ENCODE results near the gene ENOSF1. TPM values are rescaled to one million over a fixed set of nuclear protein-coding genes. Genes with fewer than 3 reads are reported as not detected.
A peak's percentile ranks its signal among the peaks of the same experiment; 100 is the strongest.

The ENOSF1 gene
- total and polyA plus RNA-seq, 2 of the 13 experiments (the other 11 are each of a cell fraction or from before 2014, with no cell fraction given): 37.6 to 40.1 TPM

DNA sequence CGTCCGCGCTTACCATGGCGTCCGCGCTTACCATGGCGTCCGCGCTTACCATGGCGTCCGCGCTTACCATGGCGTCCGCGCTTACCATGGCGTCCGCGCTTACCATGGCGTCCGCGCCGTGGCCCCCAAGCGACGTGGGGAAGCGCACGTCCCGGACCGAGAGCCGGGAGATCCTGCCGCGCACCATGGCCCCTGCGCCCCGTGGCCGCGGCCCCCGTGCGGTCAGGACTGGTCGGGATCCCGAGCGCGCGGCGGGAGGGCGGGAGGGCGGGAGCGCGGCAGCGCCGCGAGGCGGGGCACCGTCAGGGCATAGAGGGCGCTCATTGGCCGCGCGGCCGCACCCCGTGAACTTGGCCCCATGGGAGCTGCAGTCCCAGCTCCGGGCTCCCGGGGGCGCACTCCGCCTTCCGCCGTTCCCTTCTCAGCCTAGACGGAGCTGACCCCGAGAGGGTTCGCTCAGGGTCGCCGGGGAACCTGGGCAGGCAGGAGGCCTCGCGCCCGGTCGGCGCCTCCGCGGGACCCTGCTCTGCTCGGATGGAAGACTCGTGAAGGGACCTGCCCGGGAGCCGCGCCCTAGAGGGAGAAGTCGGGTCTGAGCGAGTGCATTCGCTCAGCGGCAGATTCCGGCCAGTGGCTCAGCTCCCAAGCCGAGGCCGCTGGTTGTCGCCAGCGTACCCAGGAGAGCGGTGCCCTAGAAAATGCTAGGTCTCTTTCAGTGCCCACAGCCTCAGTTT, at the start of gene ENOSF1 (continued):
- TF ChIP-seq, protein P1, sequence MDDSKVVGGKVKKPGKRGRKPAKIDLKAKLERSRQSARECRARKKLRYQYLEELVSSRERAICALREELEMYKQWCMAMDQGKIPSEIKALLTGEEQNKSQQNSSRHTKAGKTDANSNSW (CRISPR knock-in tag; IDR thresholded peaks at IDR 0.05; ENCODE audit: borderline replicate concordance): peak; percentile 11; the same call in 1 of the 2 replicates
- TF ChIP-seq IRF2 (CRISPR knock-in tag; IDR thresholded peaks at IDR 0.05) (peak; percentile 37; the same call in 1 of the 2 replicates), KAT8 (CRISPR knock-in tag; IDR thresholded peaks at IDR 0.05) (peak; percentile 27; the same call in 1 of the 2 replicates)
- TF ChIP-seq, protein P2, sequence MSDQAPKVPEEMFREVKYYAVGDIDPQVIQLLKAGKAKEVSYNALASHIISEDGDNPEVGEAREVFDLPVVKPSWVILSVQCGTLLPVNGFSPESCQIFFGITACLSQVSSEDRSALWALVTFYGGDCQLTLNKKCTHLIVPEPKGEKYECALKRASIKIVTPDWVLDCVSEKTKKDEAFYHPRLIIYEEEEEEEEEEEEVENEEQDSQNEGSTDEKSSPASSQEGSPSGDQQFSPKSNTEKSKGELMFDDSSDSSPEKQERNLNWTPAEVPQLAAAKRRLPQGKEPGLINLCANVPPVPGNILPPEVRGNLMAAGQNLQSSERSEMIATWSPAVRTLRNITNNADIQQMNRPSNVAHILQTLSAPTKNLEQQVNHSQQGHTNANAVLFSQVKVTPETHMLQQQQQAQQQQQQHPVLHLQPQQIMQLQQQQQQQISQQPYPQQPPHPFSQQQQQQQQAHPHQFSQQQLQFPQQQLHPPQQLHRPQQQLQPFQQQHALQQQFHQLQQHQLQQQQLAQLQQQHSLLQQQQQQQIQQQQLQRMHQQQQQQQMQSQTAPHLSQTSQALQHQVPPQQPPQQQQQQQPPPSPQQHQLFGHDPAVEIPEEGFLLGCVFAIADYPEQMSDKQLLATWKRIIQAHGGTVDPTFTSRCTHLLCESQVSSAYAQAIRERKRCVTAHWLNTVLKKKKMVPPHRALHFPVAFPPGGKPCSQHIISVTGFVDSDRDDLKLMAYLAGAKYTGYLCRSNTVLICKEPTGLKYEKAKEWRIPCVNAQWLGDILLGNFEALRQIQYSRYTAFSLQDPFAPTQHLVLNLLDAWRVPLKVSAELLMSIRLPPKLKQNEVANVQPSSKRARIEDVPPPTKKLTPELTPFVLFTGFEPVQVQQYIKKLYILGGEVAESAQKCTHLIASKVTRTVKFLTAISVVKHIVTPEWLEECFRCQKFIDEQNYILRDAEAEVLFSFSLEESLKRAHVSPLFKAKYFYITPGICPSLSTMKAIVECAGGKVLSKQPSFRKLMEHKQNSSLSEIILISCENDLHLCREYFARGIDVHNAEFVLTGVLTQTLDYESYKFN (CRISPR knock-in tag; conservative IDR thresholded peaks at IDR 0.05): no peak
- TF ChIP-seq, protein P3, sequence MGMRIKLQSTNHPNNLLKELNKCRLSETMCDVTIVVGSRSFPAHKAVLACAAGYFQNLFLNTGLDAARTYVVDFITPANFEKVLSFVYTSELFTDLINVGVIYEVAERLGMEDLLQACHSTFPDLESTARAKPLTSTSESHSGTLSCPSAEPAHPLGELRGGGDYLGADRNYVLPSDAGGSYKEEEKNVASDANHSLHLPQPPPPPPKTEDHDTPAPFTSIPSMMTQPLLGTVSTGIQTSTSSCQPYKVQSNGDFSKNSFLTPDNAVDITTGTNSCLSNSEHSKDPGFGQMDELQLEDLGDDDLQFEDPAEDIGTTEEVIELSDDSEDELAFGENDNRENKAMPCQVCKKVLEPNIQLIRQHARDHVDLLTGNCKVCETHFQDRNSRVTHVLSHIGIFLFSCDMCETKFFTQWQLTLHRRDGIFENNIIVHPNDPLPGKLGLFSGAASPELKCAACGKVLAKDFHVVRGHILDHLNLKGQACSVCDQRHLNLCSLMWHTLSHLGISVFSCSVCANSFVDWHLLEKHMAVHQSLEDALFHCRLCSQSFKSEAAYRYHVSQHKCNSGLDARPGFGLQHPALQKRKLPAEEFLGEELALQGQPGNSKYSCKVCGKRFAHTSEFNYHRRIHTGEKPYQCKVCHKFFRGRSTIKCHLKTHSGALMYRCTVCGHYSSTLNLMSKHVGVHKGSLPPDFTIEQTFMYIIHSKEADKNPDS (CRISPR knock-in tag; IDR thresholded peaks at IDR 0.05): no peak
- TF ChIP-seq, protein P4, sequence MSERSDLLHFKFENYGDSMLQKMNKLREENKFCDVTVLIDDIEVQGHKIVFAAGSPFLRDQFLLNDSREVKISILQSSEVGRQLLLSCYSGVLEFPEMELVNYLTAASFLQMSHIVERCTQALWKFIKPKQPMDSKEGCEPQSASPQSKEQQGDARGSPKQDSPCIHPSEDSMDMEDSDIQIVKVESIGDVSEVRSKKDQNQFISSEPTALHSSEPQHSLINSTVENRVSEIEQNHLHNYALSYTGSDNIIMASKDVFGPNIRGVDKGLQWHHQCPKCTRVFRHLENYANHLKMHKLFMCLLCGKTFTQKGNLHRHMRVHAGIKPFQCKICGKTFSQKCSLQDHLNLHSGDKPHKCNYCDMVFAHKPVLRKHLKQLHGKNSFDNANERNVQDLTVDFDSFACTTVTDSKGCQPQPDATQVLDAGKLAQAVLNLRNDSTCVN (CRISPR knock-in tag; IDR thresholded peaks at IDR 0.05; ENCODE audit: borderline replicate concordance): no peak
- TF ChIP-seq, protein P5, sequence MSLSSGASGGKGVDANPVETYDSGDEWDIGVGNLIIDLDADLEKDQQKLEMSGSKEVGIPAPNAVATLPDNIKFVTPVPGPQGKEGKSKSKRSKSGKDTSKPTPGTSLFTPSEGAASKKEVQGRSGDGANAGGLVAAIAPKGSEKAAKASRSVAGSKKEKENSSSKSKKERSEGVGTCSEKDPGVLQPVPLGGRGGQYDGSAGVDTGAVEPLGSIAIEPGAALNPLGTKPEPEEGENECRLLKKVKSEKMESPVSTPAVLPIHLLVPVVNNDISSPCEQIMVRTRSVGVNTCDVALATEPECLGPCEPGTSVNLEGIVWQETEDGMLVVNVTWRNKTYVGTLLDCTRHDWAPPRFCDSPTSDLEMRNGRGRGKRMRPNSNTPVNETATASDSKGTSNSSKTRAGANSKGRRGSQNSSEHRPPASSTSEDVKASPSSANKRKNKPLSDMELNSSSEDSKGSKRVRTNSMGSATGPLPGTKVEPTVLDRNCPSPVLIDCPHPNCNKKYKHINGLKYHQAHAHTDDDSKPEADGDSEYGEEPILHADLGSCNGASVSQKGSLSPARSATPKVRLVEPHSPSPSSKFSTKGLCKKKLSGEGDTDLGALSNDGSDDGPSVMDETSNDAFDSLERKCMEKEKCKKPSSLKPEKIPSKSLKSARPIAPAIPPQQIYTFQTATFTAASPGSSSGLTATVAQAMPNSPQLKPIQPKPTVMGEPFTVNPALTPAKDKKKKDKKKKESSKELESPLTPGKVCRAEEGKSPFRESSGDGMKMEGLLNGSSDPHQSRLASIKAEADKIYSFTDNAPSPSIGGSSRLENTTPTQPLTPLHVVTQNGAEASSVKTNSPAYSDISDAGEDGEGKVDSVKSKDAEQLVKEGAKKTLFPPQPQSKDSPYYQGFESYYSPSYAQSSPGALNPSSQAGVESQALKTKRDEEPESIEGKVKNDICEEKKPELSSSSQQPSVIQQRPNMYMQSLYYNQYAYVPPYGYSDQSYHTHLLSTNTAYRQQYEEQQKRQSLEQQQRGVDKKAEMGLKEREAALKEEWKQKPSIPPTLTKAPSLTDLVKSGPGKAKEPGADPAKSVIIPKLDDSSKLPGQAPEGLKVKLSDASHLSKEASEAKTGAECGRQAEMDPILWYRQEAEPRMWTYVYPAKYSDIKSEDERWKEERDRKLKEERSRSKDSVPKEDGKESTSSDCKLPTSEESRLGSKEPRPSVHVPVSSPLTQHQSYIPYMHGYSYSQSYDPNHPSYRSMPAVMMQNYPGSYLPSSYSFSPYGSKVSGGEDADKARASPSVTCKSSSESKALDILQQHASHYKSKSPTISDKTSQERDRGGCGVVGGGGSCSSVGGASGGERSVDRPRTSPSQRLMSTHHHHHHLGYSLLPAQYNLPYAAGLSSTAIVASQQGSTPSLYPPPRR (CRISPR knock-in tag; IDR thresholded peaks at IDR 0.05; ENCODE audit: borderline replicate concordance): peak; percentile 54; the same call in 1 of the 2 replicates
- TF ChIP-seq, protein P6, sequence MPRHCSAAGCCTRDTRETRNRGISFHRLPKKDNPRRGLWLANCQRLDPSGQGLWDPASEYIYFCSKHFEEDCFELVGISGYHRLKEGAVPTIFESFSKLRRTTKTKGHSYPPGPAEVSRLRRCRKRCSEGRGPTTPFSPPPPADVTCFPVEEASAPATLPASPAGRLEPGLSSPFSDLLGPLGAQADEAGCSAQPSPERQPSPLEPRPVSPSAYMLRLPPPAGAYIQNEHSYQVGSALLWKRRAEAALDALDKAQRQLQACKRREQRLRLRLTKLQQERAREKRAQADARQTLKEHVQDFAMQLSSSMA (CRISPR knock-in tag; IDR thresholded peaks at IDR 0.05): peak; percentile 75; the same call in 1 of the 2 replicates

All from HepG2 (cell line).